ENCODE measurements around the gene NECAB2. TPM values are rescaled to one million over a fixed set of nuclear protein-coding genes. Genes with fewer than 3 reads are reported as not detected.

The NECAB2 gene
- total RNA-seq, 6 donors from 2014 or later, result 0.40 to 1.2 (median 0.44) TPM; not detected in 3

DNA sequence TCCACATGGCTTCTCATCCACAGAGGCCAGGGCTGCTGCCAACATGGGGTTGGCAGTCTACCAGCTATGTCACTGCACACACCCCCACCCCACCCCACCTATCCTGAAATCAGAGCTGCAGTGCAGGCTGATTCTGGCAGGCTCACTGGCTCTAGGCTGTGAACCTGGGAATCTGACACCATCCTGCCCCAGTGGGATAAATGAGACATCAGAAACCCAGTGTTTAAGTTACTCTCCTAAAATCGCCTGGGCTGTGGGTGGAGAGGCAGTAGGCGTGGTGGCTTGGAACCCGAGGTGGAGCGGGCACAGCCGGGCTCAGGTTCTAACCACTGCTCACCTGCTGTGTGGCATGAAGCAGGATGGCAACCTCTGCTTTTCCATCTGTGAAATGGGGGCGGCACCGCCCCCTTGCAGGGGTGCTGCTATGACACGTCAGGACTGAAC lies 69.0 kb downstream of the NECAB2 start:
- no peak for DNase-seq
- 78 to 86% methylated on average over 5 to 8 of the region's 8 CpGs for WGBS, 2 donors
- no peak for TF ChIP-seq EP300 (IDR thresholded peaks at IDR 0.05)
- TF ChIP-seq POLR2A (IDR thresholded peaks at IDR 0.05), result no peak
- TF ChIP-seq, protein P1, sequence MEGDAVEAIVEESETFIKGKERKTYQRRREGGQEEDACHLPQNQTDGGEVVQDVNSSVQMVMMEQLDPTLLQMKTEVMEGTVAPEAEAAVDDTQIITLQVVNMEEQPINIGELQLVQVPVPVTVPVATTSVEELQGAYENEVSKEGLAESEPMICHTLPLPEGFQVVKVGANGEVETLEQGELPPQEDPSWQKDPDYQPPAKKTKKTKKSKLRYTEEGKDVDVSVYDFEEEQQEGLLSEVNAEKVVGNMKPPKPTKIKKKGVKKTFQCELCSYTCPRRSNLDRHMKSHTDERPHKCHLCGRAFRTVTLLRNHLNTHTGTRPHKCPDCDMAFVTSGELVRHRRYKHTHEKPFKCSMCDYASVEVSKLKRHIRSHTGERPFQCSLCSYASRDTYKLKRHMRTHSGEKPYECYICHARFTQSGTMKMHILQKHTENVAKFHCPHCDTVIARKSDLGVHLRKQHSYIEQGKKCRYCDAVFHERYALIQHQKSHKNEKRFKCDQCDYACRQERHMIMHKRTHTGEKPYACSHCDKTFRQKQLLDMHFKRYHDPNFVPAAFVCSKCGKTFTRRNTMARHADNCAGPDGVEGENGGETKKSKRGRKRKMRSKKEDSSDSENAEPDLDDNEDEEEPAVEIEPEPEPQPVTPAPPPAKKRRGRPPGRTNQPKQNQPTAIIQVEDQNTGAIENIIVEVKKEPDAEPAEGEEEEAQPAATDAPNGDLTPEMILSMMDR (IDR thresholded peaks at IDR 0.05), result no peak
- TF ChIP-seq POLR2AphosphoS5 (IDR thresholded peaks at IDR 0.05), result no peak
- Histone ChIP-seq H3K4me3 (no peak overlapping the region), H3K36me3 (no peaks in the 10 kb centered on the region), H3K27me3 (no peaks in the 10 kb centered on the region), H3K9me3 (peaks cover 0 to 10% (median 5%) of the 10 kb centered on the region in 4 donors), H3K27ac (no peak overlapping the region), H3K4me1 (no peaks in the 10 kb centered on the region)
- no peak for ATAC-seq (ENCODE audit: low FRiP score in 2 of 2)

DNA sequence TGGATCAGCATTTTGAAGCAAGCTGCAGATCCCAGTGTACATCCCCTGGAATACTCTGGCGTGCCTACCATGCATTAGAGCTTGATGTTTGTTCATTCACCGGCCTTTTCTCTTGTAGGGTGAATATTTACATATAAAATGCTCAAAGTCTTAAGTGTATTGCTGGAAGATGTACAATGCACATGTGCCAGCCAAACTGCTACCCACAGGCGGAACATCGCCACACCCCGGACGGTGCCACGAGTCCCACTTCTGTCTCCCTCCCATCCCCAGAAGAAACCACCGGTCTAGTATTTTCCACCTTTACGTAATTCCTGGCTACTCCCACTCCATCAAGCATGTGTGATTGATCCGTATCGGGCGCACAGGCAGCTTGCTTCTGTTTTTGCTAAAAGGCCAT lies 70.4 kb downstream of the NECAB2 start:
- H3K9me3 ChIP-seq, result peaks cover 0 to 10% (median 5%) of the 10 kb centered on the region in 4 donors
- H3K4me1 ChIP-seq, result peaks cover 3 to 9% (median 8%) of the 10 kb centered on the region in 4 donors
- H3K27me3 ChIP-seq, result no peaks in the 10 kb centered on the region
- TF ChIP-seq EP300 (IDR thresholded peaks at IDR 0.05) (no peak), POLR2AphosphoS5 (IDR thresholded peaks at IDR 0.05) (no peak), POLR2A (IDR thresholded peaks at IDR 0.05) (no peak)
- TF ChIP-seq, protein P1 (IDR thresholded peaks at IDR 0.05), result no peak
- WGBS, 2 donors, result 89% methylated on average over 12 of the region's 12 CpGs
- H3K4me3 ChIP-seq, result no peak overlapping the region
- H3K27ac ChIP-seq, result no peak overlapping the region
- no peak for ATAC-seq (ENCODE audit: low FRiP score in 2 of 2)
- no peak for DNase-seq
- H3K36me3 ChIP-seq, result no peaks in the 10 kb centered on the region

DNA sequence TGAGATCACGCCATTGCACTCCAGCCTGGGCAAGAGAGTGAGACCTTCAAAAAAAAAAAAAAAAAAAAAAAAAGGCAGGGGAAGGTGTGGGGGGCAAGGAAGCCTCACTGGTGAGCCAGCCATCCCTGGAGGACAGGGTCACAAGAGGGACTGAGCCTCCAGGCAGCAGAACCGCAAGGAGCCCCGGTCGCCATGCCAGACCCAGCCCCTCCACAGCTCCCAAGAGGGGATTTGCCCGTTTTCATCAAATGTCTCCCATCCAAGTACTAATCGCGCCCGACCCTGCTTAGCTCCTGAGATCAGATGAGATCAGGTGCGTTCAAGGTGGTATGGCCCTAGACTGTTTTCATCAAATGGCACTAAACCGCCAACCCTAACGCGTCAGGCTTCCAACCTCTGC lies 71.7 kb downstream of the NECAB2 start:
- Histone ChIP-seq H3K27me3 (no peaks in the 10 kb centered on the region), H3K27ac (no peak overlapping the region), H3K36me3 (no peaks in the 10 kb centered on the region), H3K4me1 (peaks cover 3 to 10% (median 8%) of the 10 kb centered on the region in 4 donors), H3K4me3 (no peak overlapping the region), H3K9me3 (peaks cover 0 to 10% (median 5%) of the 10 kb centered on the region in 4 donors)
- no peak for ATAC-seq (ENCODE audit: low FRiP score in 2 of 2)
- 93% methylated on average over 12 of the region's 12 CpGs for WGBS, 2 donors
- no peak for DNase-seq
- no peak for TF ChIP-seq POLR2AphosphoS5 (IDR thresholded peaks at IDR 0.05)
- TF ChIP-seq POLR2A (IDR thresholded peaks at IDR 0.05), result no peak
- TF ChIP-seq, protein P1 (IDR thresholded peaks at IDR 0.05), result no peak
- TF ChIP-seq EP300 (IDR thresholded peaks at IDR 0.05), result no peak

DNA sequence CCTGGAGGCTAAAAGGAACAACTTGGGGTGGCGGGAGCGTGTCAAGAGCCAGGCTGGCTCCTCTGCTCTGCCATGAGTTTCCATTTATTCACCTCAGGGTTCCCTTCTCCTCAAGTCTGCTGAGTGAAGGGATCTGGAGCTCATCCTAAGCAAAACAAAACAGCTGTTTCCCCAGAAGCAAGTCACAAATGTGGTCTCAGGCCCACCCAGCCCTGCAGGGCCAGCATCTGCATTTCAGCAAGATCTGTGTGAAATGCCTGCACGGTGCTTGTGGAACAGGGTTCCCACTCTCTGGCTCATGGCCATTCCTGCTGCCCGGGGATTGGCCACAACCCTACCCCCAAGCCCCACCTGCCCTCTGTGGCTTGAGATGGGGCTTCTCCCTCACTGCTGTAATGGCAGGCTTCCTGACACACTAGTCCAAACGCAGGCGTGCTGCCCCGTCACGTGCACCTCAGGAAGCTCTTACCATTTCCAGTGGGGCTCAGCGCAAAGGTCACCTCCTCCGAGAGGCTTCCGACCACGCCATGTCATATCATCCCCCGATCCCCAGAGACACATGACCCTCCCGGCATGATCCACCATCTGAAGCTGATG lies 72.3 kb downstream of the NECAB2 start:
- no peak overlapping the region for H3K4me3 ChIP-seq
- no peak for ATAC-seq (ENCODE audit: low FRiP score in 2 of 2)
- no peaks in the 10 kb centered on the region for H3K36me3 ChIP-seq
- DNase-seq, result no peak
- no peak overlapping the region for H3K27ac ChIP-seq
- 75 to 84% methylated on average over 10 to 14 of the region's 14 CpGs for WGBS, 2 donors
- H3K9me3 ChIP-seq, result peaks cover 0 to 9% (median 4%) of the 10 kb centered on the region in 4 donors
- H3K27me3 ChIP-seq, result no peaks in the 10 kb centered on the region
- H3K4me1 ChIP-seq, result peaks cover 3 to 10% (median 8%) of the 10 kb centered on the region in 4 donors
- no peak for TF ChIP-seq EP300 (IDR thresholded peaks at IDR 0.05)
- TF ChIP-seq, protein P1 (IDR thresholded peaks at IDR 0.05), result no peak
- no peak for TF ChIP-seq POLR2A (IDR thresholded peaks at IDR 0.05)
- no peak for TF ChIP-seq POLR2AphosphoS5 (IDR thresholded peaks at IDR 0.05)
